AG04450 (cell line): ENCODE data around the gene ABHD15. TPM values are rescaled to one million over a fixed set of nuclear protein-coding genes. Genes with fewer than 3 reads are reported as not detected.

Source experiments
- CTCF ChIA-PET: fragments of 300-600, 350-600 bp; formaldehyde crosslinking; extraction: SDS; loops from one replicate; lab custom pipeline; 2022; ENCODE audit warnings: antibody characterized with exemption, inconsistent platforms; lab: Charles Lee
- POLR2A ChIA-PET: fragments of 350-600 bp; formaldehyde crosslinking; extraction: SDS; loops from one replicate; lab custom pipeline; 2021; ENCODE audit warnings: antibody characterized with exemption, inconsistent platforms; lab: Yijun Ruan, JAX
- DNase-seq: peaks from one replicate; pipeline ENCODE4 v3.0.0-alpha.2; 2011; ENCODE audit warnings: low read depth, low spot score
- H3K27ac ChIP-seq: one replicate; pipeline ENCODE4 v1.5.1; 2012; ENCODE audit warnings: low read depth, low read length, control low read depth
- H3K27me3 ChIP-seq: one replicate; pipeline ENCODE4 v1.6.0; 2012; ENCODE audit warnings: low read length; ENCODE audit not compliant: control insufficient read depth, insufficient read depth
- H3K4me3 ChIP-seq: 2 replicates; pipeline ENCODE4 v1.5.1; 2011; ENCODE audit warnings: mild to moderate bottlenecking, low read depth, low read length, control low read depth
- H3K9me3 ChIP-seq: 2 replicates; pipeline ENCODE4 v1.5.1; 2012; ENCODE audit warnings: low read length; ENCODE audit not compliant: control insufficient read depth, insufficient read depth
- CTCF ChIP-seq: IDR thresholded peaks from 2 replicates; pipeline ENCODE4 v1.5.1; 2011; ENCODE audit warnings: low read depth, low read length, control low read depth, inconsistent platforms
- polyA plus RNA-seq: library from polyadenylated mRNA; depleted of rRNA; stranded (reverse); fragments of >200 nt; gene quantifications from 2 replicates; pipeline ENCODE4 v1.2.3, GENCODE V29; 2011

ABHD15 gene
- polyA plus RNA-seq, 1 experiment, result 5.4 TPM

- Histone ChIP-seq H3K27me3 (no peaks in the 10 kb centered on the region), H3K4me3 (no peak overlapping the region), H3K9me3 (no peaks in the 10 kb centered on the region; the same call in 1 of the 2 replicates), H3K27ac (no peak overlapping the region)
- POLR2A ChIA-PET, result no interaction called here
- no peak for DNase-seq
- TF ChIP-seq CTCF, result no peak
- CTCF ChIA-PET, result no interaction called here
These were observed 28.5 kb upstream of the ABHD15 start for GRCh38 chr17:29595107-29595942.

DNA sequence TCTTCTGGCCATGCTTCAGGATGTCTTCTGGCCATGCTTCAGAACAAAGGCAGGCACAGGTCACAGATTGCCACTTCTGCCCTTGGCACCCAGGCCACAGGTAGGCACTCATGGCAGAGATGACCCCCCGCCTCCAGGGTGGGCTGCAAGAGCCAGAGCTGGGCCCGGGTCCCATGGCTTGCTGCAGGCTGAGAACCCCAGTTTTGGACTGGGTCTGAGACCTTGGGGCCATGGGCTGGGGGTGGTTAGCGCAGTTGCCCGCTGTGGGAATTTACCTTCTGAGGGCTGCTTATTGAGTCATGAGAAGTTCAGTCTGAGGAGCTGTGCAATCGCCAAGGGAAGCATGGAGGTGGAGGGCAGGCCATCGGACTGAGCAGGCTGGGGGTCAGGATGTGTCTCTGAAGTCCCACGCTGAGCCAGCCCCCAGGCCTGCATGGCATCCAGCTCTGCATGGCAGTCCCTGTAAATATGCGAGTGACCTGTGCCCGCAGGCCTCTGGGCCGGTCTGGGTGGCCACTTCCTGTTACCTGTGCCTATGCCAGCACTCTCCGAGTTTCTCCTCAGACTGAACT, 27.8 kb upstream of the ABHD15 start:
- Histone ChIP-seq H3K27ac (no peak overlapping the region), H3K27me3 (no peaks in the 10 kb centered on the region), H3K9me3 (no peaks in the 10 kb centered on the region; the same call in 1 of the 2 replicates), H3K4me3 (no peak overlapping the region)
- CTCF ChIA-PET, result interaction anchor here (0.7 to 1.0 kb wide), 2 partner anchors 184 to 499 kb away, joined by 3 to 5 read pairs; no protein-coding TSS in a partner anchor
- no peak for DNase-seq
- POLR2A ChIA-PET, result no interaction called here
- no peak for TF ChIP-seq CTCF

- TF ChIP-seq CTCF, result peak; percentile 34
- CTCF ChIA-PET, result interaction anchor here (0.7 to 1.9 kb wide), 4 partner anchors 24 to 499 kb away, joined by 3 to 18 read pairs (median 4); no protein-coding TSS in a partner anchor
- POLR2A ChIA-PET, result interaction anchor here (1.5 kb wide), 1 partner anchor 21 kb away, joined by 8 read pairs; no protein-coding TSS in a partner anchor
These were observed 27.0 kb upstream of the ABHD15 start for GRCh38 chr17:29593591-29594518.

DNA sequence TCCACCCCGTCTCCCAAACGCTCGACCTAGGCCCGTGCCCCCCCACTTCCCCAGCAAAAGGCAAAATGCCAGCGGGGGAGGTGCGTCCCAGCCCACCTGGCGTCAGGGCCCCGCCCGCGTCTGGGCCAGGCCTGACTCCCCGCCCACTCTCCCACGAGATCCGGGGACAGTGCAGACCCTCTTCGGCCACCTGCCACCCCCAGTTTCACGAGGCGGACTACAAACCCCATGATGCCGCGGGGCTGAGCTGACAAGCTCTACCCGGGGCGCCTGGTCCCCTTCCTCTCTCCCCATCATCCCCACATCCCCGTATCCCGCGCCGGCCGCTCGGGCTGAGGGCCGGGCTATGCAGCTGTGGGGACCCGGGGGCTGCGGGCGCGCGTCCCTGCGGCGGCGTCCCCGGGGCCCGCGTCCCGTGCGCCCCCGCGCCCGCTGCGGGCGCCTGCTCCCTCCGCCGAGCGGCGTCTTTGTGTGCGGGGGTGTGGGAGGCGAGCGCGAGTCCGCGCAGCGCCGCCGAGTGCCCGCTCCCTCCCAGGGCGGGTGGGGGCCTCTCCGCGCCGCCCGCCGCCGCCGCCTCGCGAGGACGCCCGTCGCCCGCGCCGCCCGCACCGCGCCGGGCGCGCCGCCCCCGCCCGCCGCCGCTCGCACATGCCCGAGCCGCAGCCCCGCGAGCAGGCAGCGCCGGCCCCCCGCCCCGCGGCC, 26.2 kb upstream of the ABHD15 start, which contains the start of gene ANKRD13B:
TSS of gene ANKRD13B (plus strand) at position 283 of the 702 bp plus-strand sequence. CDS start 490 bp downstream, outside the sequence.
- no peak for TF ChIP-seq CTCF
- no peak for DNase-seq
- Histone ChIP-seq H3K27me3 (no peaks in the 10 kb centered on the region), H3K27ac (no peak within 1 kb of the TSS), H3K9me3 (no peaks in the 10 kb centered on the region; the same call in 1 of the 2 replicates), H3K4me3 (peak within 1 kb of the TSS; percentile 64)
- ChIA-PET CTCF (interaction anchor here (1.2 to 2.4 kb wide), 7 partner anchors 12 to 338 kb away, joined by 4 to 23 read pairs (median 9); partner anchors contain the start of gene TP53I13), POLR2A (interaction anchor here (0.5 to 1.5 kb wide), 2 partner anchors 22 to 80 kb away, joined by 4 to 8 read pairs; no protein-coding TSS in a partner anchor)

More at GRCh38 chr17:29593591-29594518, 27.0 kb upstream of the ABHD15 start:
- no peak for DNase-seq
- Histone ChIP-seq H3K27ac (no peak overlapping the region), H3K9me3 (no peaks in the 10 kb centered on the region; the same call in 1 of the 2 replicates), H3K4me3 (peak overlapping the region; percentile 64), H3K27me3 (no peaks in the 10 kb centered on the region)
